DMS79 treated with DMSO at 0.1 percent for 48 hours (cell line): Measurements from ENCODE around the gene PSMB2.

Experiments
- DNase-seq: peaks from one replicate; lab custom pipeline; 2025; lab: John Stamatoyannopoulos, UW

PSMB2 gene

DNA sequence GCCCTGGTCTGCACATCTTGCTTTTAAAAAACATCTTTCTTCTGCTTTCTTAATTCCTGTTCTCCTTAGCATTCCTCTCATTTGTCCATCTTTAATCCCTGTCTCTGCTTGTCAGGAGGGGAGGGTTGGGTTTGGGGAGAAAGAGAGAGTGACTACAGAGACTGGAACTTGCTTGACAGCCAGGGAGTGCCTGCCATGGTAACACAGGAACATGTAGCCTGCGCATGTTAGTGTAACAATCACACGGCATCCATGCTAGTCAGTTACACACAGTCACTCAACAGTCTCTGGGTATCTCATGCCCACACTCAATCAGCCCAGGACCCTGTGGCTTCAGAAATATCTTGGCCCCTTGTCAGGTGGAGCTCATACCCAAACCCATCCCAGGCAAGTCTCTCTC lies 69.0 kb downstream of the PSMB2 start:
- no peak for DNase-seq

DNA sequence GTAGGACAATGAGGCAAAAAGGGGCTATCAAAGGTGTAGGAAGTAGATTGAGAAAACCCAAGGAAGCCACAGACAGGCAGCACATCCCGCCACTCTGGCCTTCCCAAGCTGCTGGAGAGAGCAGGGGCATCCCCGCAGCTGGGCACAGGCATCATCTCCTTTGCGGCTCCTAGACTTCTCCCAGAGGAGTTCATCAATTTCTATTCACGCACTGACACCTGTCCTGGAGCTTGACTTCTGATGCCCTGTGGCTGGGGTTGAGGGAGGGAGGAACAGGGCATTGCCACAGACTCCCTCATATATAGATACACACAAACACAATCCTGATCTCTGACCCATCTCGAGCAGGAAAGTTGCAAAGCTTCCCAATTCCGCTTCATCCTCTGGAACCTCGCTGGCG lies 70.1 kb downstream of the PSMB2 start:
- DNase-seq = no peak

- no peak for DNase-seq
These were observed 70.7 kb downstream of the PSMB2 start for GRCh38 chr1:35570589-35571137.

DNA sequence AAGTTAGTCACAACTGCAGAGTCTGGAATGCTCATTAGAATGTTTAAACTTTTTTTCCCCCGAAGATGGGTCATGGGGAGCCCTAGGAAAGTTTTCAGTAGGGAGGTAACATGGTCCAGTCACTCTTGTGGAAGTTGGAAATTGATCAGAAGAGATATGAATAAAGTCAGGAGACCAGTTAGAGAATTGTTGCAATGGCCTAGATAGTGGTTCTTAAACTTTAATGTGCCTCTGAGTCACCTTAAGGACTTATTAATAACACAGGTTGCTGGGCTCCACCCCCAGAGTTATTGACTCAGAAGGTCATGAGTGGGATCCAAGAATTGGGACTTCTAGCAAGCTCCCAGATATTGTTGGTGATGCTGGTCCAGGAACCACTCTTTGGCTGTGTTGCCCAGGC lies 71.4 kb downstream of the PSMB2 start:
- DNase-seq = no peak

DNA sequence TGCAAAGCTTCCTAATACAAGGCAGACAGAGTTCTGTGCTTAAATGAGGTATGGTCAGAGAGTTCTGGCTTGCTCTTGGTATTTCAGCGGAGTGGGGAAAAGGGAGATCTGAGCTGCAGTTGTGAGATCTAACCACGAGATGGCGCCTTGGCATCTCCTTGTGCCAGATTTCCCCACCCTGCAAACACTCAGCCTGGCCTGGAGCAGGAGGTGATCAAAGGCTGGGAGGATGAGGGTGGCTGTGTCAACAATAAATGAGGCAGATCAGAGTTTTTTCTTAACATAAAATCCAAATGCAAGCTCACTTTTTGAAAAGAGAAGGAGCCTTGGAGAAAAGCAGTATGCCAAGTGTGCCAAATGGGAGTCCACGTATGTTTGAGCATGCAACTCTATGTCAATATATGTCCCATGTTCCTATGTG lies 72.3 kb downstream of the PSMB2 start:
- DNase-seq = peak; percentile 79

- no peak for DNase-seq
These were observed 73.3 kb downstream of the PSMB2 start for GRCh38 chr1:35567947-35568558.

DNA sequence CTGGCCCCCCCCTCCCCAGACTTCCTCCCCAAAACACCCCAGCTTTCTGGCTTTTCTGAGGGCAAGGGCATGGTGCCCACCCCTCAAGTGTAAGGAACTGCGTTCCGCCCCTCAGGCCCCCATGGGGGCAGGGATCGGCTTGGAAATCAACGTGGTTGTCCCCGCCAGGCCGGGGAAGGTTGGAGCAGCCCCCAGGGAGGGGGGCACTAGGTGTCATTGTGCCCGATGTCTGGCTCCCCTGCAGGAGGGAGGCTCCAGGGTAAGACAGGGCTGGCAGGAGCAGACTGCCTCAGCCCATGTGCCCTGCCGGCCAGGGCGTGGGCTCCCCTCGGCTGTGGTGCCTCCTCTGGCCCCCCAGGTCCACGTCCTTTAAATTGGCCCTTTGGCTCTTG lies 75.6 kb downstream of the PSMB2 start:
- no peak for DNase-seq

DNA sequence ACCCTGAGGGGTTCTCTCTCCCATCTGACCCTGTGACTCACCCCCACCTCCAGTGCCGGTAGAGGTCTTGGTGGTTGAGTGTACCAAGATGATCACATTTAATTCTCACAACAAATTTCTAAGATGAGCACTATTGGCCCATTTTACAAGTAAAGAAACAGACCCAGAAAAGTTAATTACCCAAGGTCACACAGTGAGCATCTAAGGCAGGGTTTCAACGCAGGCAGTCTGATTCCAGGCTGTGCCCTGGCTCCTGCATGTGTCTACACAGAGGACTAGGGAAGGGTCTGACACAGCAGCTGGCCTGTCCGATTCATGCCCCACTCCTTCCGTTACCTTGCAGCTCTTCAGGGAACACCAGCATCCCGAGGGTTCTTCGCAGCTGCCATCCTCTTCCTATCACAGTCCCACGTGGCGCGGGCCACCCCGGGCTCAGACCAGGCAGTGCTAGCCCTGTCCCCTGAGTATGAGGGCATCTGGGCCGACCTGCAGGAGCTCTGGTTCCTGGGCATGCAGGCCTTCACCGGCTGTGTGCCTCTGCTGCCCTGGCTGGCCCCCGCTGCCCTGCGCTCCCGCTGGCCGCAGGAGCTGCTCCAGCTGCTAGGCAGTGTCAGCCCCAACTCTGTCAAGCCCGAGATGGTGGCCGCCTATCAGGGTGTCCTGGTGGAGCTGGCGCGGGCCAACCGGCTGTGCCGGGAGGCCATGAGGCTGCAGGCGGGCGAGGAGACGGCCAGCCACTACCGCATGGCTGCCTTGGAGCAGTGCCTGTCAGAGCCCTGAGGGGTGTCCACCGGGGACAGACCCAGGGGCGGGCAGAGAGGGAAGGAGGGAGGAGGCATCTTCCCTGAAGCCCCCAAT lies 76.2 kb downstream of the PSMB2 start:
- DNase-seq = no peak

DNA sequence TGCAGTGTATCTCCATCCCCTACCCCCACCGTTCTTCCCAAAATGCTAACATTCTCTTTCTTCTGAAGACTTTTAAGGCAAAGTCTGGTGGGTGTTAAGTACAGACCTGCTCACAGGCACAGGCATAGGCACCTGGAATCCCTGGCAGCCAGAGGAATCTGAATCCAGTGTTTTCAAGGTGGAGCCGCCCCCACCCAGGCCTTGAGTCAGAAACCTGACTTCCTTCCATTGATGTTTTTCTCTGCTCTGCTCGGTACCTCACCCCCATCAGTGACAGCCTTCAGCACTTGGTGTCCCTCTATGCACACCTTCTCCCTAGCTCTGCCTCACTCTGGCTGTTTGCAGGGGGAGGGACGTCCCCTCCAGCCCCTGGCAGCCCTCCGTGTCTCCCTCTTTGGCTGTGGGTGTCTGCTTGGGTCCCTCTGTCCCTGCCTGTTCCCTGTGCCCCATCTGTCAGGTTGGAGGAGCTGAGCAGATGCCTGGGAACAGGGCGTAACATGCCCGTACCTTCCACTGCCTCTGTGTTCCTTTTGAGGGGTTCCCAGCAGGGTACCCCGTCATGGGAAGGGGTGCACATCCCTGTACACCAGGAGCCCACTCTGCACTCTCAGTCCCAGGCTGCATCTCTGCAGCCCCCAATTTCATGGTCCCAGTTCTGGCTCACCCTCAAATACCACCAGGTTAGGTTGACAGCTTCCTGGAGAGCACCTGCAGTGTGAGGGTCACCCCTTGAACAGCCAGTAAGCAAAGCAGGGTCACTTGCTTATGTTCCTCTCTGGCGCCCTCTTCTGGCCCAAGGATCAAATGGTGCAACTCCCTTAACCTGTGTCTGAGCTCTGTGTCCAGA lies 77.1 kb downstream of the PSMB2 start:
- DNase-seq = peak; percentile 75

DNA sequence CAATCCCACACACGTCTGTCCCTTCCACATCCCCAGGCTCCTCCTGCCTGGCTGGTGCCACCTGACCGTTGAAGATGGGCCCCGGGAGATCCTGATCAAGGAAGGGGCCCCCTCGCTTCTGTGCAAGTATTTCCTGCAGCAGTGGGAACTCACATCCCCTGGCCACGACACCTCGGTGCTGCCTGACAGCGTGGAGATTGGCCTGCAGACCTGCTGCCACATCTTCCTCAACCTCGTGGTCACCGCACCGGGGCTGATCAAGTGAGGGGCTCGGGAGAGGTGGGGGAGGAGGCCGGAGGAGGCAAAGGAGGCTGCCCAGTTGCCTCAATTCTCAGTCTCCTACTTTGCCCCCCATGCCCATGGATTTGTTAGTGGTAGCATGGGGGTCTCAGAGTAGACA lies 78.2 kb downstream of the PSMB2 start:
- DNase-seq = no peak

GRCh38 chr1:35561972-35562680 lies 79.2 kb downstream of the PSMB2 start:
- DNase-seq = no peak

GRCh38 chr1:35561297-35561971 lies 79.9 kb downstream of the PSMB2 start:
- DNase-seq = no peak

GRCh38 chr1:35560256-35561225 lies 80.8 kb downstream of the PSMB2 start:
- no peak for DNase-seq

GRCh38 chr1:35559317-35559944 lies 81.9 kb downstream of the PSMB2 start:
- no peak for DNase-seq

- DNase-seq = no peak
These were observed 82.7 kb downstream of the PSMB2 start for GRCh38 chr1:35558374-35559316.

- DNase-seq = peak; percentile 97
These were observed 83.5 kb downstream of the PSMB2 start, which contains the start of gene NCDN for GRCh38 chr1:35557611-35558373. Gene NCDN (plus strand): TSS chr1:35557799. CDS start chr1:35558191, 392 bp downstream.

GRCh38 chr1:35557118-35557610 lies 84.2 kb downstream of the PSMB2 start, which contains the start of gene KIAA0319L:
Gene KIAA0319L (minus strand): TSS chr1:35557403. CDS start chr1:35554491, 2,912 bp downstream.
- DNase-seq = peak; percentile 90
